Suprapubic skin (tissue), 3 donors: ENCODE measurements around the gene MLLT10.

Experiments
- POLR2AphosphoS5 ChIP-seq, 3 donors: sonication (generic); formaldehyde crosslinking; IDR thresholded peaks; one replicate each; pipeline ENCODE4 v1.6.1; 2017; ENCODE audit warnings: antibody characterized with exemption in 3 of 3
- TF ChIP-seq, protein P1 (sequence below), 2 donors: fragments of 200-600 bp in 1 of 2; fragments of 450-650 bp in 1 of 2; sonication (generic) in 1 of 2; IDR thresholded peaks; one replicate each; pipeline ENCODE4 v1.5.1; 2016 to 2019; ENCODE audit warnings: antibody characterized with exemption in 2 of 2, mild to moderate bottlenecking in 1 of 2, moderate library complexity in 1 of 2

- TF ChIP-seq, protein P1, sequence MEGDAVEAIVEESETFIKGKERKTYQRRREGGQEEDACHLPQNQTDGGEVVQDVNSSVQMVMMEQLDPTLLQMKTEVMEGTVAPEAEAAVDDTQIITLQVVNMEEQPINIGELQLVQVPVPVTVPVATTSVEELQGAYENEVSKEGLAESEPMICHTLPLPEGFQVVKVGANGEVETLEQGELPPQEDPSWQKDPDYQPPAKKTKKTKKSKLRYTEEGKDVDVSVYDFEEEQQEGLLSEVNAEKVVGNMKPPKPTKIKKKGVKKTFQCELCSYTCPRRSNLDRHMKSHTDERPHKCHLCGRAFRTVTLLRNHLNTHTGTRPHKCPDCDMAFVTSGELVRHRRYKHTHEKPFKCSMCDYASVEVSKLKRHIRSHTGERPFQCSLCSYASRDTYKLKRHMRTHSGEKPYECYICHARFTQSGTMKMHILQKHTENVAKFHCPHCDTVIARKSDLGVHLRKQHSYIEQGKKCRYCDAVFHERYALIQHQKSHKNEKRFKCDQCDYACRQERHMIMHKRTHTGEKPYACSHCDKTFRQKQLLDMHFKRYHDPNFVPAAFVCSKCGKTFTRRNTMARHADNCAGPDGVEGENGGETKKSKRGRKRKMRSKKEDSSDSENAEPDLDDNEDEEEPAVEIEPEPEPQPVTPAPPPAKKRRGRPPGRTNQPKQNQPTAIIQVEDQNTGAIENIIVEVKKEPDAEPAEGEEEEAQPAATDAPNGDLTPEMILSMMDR (IDR thresholded peaks at IDR 0.05): no peak
- TF ChIP-seq POLR2AphosphoS5 (IDR thresholded peaks at IDR 0.05): no peak
Measured at GRCh38 chr10:21509341-21510240, 24.4 kb upstream of the MLLT10 start.
